Endothelial cell of hepatic sinusoid (primary cell): ENCODE results near the gene PXYLP1.

Experiments
- in situ Hi-C: cut with HindIII; loops from 2 replicates; pipeline ENCODE4 v1.10.0; 2017; ENCODE audit warnings: low sequenced_read_pairs

The PXYLP1 gene

DNA sequence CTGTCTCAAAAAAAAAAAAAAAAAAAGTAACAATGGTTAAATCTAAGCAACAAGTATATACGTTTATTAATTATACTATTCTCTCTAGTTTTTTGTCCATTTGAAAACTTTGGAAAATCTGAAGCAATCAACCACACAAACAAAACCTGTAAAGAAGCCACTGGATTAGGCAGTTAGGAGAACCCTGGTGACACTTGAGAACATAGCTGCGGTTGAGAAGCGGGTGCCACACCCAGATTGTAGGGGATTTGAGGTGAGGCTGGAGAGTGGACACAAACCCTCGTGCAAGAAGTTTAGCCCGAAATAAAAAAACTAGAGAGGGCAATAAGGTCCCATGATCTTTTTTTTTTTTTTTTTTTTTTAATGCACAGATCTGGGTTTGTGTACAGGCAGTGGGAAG is 110.8 kb downstream of the PXYLP1 start:
- in situ Hi-C loops: no loop called here

DNA sequence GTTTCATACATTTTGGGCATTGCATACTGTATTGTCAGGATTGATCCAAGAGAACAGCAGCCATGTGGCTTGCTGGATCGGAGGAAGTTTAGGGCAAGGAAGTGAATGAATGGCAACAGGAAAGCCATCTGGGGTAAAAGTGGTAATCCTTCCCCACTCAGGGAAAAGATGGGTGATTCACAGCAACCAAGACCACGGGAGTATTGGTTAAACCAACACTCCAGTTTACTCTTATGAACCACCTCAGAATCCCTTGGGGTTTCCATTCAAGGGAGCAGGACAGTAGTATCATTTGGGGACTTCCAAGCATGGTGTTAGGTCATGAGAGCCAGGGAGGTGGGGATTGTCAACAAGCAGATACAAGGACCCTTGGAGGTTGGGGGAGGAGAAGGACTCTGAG is 111.5 kb downstream of the PXYLP1 start:
- in situ Hi-C loops: no loop called here

DNA sequence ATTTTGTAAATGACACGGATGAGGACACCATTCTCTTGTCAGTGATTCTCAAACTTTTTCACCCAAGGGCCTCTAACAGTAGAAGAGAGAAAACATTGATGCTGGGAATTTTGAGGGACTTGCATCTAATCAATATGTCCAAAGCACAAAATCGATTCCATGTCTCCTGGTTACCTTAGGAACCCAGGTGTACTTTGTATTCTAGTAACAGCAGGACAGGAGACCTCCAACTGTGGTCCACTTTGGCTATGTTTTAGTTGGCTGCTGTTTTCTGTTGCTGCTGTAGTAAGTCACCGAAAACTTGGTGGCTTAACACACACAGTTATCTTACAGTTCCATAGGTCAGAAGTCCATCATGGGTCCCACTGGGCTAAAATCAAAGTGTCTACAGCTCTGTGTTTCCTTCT is 112.2 kb downstream of the PXYLP1 start:
- in situ Hi-C loops: no loop called here
